Body of pancreas (tissue), 4 donors: Measurements from ENCODE around the gene PDZD8. TPM values are rescaled to one million over a fixed set of nuclear protein-coding genes. Genes with fewer than 3 reads are reported as not detected.

Experiments used
- ATAC-seq: fragments of 150-250 bp; one replicate; pipeline ENCODE4 v1.9.1; 2016
- DNase-seq, 4 donors: peaks; one replicate each; pipeline ENCODE4 v3.0.0-alpha.2; 2019
- H3K27ac ChIP-seq, 4 donors: fragments of 200-600 bp; sonication (generic); 1 replicate in 3 of 4; 2 replicates in 1 of 4; pipeline versions ENCODE4 v1.5.1 to v1.6.1; 2016 to 2019; ENCODE audit warnings: mild to moderate bottlenecking in 1 of 4, mixed read lengths in 1 of 4, moderate library complexity in 1 of 4
- H3K27me3 ChIP-seq, 2 donors: fragments of 200-600 bp; sonication (generic); one replicate each; pipeline ENCODE4 v1.6.0; 2016; ENCODE audit warnings: mild to moderate bottlenecking in 1 of 2
- H3K36me3 ChIP-seq, 2 donors: fragments of 200-600 bp; sonication (generic); replicated peaks in 1 of 2; 2 replicates each; pipeline ENCODE4 v1.5.1; 2016; ENCODE audit warnings: low read depth in 2 of 2; ENCODE audit not compliant: insufficient read depth in 1 of 2
- H3K4me1 ChIP-seq: fragments of 200-600 bp; sonication (generic); one replicate; pipeline ENCODE4 v1.6.0; 2016
- H3K4me3 ChIP-seq, 2 donors: fragments of 200-600 bp; sonication (generic); 1 replicate in 1 of 2; 2 replicates in 1 of 2; pipeline ENCODE4 v1.5.1; 2016 to 2019
- H3K9me3 ChIP-seq, 3 donors: fragments of 200-600 bp; sonication (generic); 1 replicate in 2 of 3; 2 replicates in 1 of 3; pipeline ENCODE4 v1.5.1; 2016
- POLR2A ChIP-seq, 3 donors: fragments of 450-650 bp; IDR thresholded peaks; one replicate each; pipeline ENCODE4 v1.6.1; 2016; ENCODE audit warnings: antibody characterized with exemption in 3 of 3, mild to moderate bottlenecking in 2 of 3
- WGBS, 2 donors: methylation state at CpG; one replicate each; pipeline ENCODE4 v1.1.5; 2017; 5-methylcytosine and 5-hydroxymethylcytosine counted together
- intact Hi-C: fragments of 100-400 bp; cut with DNase I; formaldehyde crosslinking; loops from one replicate; pipeline ENCODE4 v1.15.1; 2023
- total RNA-seq, 2 donors: library from RNA; depleted of rRNA; stranded (reverse); fragments of >200 nt; gene quantifications; one replicate each; pipeline ENCODE4 v1.1.0, GENCODE V29; 2016
- TF ChIP-seq, protein P1 (sequence below), 7 experiments: fragments of 450-650 bp in 4 of 7; fragments of 200-600 bp in 3 of 7; sonication (generic) in 3 of 7; IDR thresholded peaks; one replicate each; pipeline ENCODE4 v1.5.1; 2016 to 2019; ENCODE audit warnings: antibody characterized with exemption in 7 of 7

The PDZD8 gene
- total RNA-seq, 2 donors from 2014 or later = 34.3 to 36.8 TPM

DNA sequence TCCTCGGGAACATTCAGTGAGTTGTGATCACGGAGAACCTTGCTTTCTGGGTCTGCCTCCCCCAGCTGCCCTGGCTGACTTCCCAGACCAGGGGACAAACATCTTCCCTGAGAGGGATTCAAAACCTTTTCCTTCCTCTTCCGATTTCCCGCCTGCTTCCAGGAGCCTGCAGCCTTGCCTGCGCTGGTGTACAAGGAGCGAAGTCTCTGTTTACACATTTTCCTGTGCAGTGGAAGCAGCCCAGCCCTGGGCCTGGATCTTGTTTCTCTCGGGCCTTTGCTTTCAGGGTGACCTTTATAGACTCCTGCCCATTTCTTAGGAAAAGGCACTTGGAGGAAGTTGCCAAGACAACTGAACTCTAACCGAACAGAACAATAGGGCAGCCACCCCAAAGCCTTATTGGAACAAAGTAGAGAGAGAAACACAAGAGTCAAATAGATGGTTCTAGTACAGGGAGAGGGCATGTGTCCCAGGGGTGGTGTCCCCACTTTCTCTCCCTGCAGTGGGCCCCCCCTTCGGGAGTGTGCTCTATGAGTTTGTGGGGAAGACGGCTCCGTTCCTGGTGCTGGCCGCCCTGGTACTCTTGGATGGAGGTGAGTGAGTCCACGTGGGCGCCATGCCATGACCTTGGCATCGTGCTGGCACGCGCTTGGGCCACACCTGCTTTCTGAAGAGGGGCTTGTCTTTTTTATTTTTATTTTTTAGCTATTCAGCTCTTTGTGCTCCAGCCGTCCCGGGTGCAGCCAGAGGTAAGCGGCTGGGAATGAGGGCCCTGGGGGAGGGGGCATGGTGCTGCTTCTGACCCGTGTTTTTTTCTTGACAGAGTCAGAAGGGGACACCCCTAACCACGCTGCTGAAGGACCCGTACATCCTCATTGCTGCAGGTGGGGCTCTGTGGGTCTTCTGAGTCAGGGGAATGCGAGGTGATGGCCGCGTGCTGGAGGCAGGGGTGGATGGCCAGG, 120.2 kb downstream of the PDZD8 start:
- TF ChIP-seq POLR2A (IDR thresholded peaks at IDR 0.05) = no peak
- 74 to 76% methylated on average over 25 to 26 of the region's 26 CpGs for WGBS, 2 donors
- Histone ChIP-seq H3K9me3 (no peaks in the 10 kb centered on the region), H3K4me1 (no peaks in the 10 kb centered on the region), H3K27me3 (no peaks in the 10 kb centered on the region), H3K4me3 (no peak overlapping the region), H3K36me3 (no peaks in the 10 kb centered on the region), H3K27ac (no peak overlapping the region)
- no peak for DNase-seq
- no peak for ATAC-seq
- intact Hi-C loops = no loop called here

DNA sequence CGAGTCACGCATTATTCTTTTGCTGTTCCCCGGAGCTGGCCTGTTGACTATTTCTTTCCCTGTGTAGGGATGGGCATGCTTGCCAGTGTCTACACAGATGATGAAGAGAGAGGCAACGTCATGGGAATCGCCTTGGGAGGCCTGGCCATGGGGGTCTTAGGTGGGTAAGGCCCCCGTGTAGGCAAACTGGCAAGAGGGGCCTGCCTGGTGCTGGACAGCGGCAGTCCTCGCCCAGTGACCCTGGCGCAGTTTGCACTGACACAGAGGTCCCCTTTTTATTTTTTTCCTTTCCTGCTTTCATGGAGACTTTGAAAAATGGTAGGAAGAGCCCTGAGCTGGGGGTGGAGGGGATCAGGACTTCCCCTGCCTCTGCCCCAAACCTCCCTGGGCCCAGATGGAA, 120.9 kb downstream of the PDZD8 start:
- Histone ChIP-seq H3K36me3 (no peaks in the 10 kb centered on the region), H3K27ac (no peak overlapping the region), H3K27me3 (no peaks in the 10 kb centered on the region), H3K9me3 (no peaks in the 10 kb centered on the region), H3K4me1 (no peaks in the 10 kb centered on the region), H3K4me3 (no peak overlapping the region)
- ATAC-seq (no peak), DNase-seq (no peak)
- 73 to 76% methylated on average over 9 of the region's 9 CpGs for WGBS, 2 donors
- TF ChIP-seq, protein P1, sequence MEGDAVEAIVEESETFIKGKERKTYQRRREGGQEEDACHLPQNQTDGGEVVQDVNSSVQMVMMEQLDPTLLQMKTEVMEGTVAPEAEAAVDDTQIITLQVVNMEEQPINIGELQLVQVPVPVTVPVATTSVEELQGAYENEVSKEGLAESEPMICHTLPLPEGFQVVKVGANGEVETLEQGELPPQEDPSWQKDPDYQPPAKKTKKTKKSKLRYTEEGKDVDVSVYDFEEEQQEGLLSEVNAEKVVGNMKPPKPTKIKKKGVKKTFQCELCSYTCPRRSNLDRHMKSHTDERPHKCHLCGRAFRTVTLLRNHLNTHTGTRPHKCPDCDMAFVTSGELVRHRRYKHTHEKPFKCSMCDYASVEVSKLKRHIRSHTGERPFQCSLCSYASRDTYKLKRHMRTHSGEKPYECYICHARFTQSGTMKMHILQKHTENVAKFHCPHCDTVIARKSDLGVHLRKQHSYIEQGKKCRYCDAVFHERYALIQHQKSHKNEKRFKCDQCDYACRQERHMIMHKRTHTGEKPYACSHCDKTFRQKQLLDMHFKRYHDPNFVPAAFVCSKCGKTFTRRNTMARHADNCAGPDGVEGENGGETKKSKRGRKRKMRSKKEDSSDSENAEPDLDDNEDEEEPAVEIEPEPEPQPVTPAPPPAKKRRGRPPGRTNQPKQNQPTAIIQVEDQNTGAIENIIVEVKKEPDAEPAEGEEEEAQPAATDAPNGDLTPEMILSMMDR (IDR thresholded peaks at IDR 0.05) = no peak
- no peak for TF ChIP-seq POLR2A (IDR thresholded peaks at IDR 0.05)
- intact Hi-C loops = no loop called here

DNA sequence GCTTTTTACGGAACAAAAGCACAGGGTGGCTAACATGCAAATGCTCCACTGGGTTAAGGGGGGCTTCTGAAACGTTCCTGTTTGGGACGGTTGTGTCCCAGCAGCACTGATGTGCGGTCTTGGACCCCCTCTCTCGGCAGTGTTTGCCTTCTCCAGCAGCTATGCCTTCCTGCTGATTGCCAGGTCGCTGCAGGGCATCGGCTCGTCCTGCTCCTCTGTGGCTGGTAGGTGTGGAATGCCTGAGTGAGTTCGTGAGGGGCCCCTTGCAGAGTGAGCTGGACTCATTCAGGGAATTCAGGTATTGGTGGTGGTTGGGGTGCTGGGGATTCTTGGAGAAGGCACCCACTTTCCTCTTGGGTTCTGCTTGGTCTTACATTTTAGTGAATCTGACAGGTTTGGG, 121.3 kb downstream of the PDZD8 start:
- Histone ChIP-seq H3K4me1 (no peaks in the 10 kb centered on the region), H3K9me3 (no peaks in the 10 kb centered on the region), H3K4me3 (no peak overlapping the region), H3K27me3 (no peaks in the 10 kb centered on the region), H3K27ac (no peak overlapping the region), H3K36me3 (no peaks in the 10 kb centered on the region)
- DNase-seq (no peak), ATAC-seq (no peak)
- WGBS, 2 donors = 64 to 66% methylated on average over 8 to 9 of the region's 9 CpGs
- intact Hi-C loops = no loop called here
- TF ChIP-seq POLR2A (IDR thresholded peaks at IDR 0.05) = no peak
- TF ChIP-seq, protein P1 (IDR thresholded peaks at IDR 0.05) = no peak

DNA sequence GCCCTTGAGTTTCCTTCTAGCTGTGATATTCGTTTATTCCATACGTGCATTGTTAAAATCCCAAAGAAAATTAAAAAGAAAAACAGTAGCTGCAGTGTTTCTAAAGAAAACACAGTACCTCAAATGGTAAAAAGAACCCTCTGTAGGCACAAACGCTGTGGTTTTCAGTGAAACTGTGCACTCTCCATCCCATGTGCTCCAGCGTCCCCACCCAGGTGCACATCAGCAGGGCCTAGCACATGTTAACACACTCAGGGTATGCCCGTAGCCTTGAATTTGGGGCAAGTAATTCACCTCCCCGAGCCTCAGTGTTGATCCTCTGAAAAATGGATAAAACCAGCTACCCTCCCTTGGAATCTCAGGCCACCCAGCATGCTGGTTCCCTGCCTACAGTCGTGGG, 124.8 kb downstream of the PDZD8 start:
- 49 to 58% methylated on average over 6 to 7 of the region's 7 CpGs for WGBS, 2 donors

GRCh38 chr10:117249493-117250093, 125.6 kb downstream of the PDZD8 start:
- Histone ChIP-seq H3K27ac (no peak overlapping the region), H3K36me3 (no peaks in the 10 kb centered on the region), H3K4me1 (no peaks in the 10 kb centered on the region), H3K4me3 (no peak overlapping the region), H3K27me3 (no peaks in the 10 kb centered on the region), H3K9me3 (no peaks in the 10 kb centered on the region)
- ATAC-seq (no peak), DNase-seq (no peak)
- WGBS, 2 donors = 65 to 66% methylated on average over 6 of the region's 6 CpGs
- intact Hi-C loops = no loop called here
- TF ChIP-seq, protein P1 (IDR thresholded peaks at IDR 0.05) = no peak
- TF ChIP-seq POLR2A (IDR thresholded peaks at IDR 0.05) = no peak

More for the DNA sequence above, 124.8 kb downstream of the PDZD8 start:
- Histone ChIP-seq H3K4me3 (no peak overlapping the region), H3K36me3 (no peaks in the 10 kb centered on the region), H3K4me1 (no peaks in the 10 kb centered on the region), H3K27ac (no peak overlapping the region), H3K27me3 (no peaks in the 10 kb centered on the region), H3K9me3 (no peaks in the 10 kb centered on the region)
- ATAC-seq (no peak), DNase-seq (no peak)
- no peak for TF ChIP-seq POLR2A (IDR thresholded peaks at IDR 0.05)
- TF ChIP-seq, protein P1 (IDR thresholded peaks at IDR 0.05) = no peak
- intact Hi-C loops = no loop called here
